Measurements from ENCODE around the gene PTPN13. TPM values are rescaled to one million over a fixed set of nuclear protein-coding genes. Genes with fewer than 3 reads are reported as not detected.

PTPN13 gene
- total RNA-seq, 1 experiment from 2014 or later = 107 TPM

GRCh38 chr4:86670756-86671155, 76.6 kb downstream of the PTPN13 start:
- CTCF ChIA-PET = no interaction called here
- TF ChIP-seq EZH2 (IDR thresholded peaks at IDR 0.05; ENCODE audit: borderline replicate concordance, low read depth, low read length, poor library complexity, severe bottlenecking) (no peak), CTCF (conservative IDR thresholded peaks at IDR 0.05; ENCODE audit: low read depth, low read length) (no peak)

GRCh38 chr4:86675548-86675947, 81.4 kb downstream of the PTPN13 start:
- peaks cover 13% of the 10 kb centered on the region for H3K4me1 ChIP-seq (ENCODE audit: insufficient read depth, low read length, poor library complexity, severe bottlenecking)
- H3K36me3 ChIP-seq (ENCODE audit: insufficient read depth, low read length, poor library complexity, severe bottlenecking) = peaks cover 33% of the 10 kb centered on the region
- no peak for TF ChIP-seq EZH2 (IDR thresholded peaks at IDR 0.05; ENCODE audit: borderline replicate concordance, low read depth, low read length, poor library complexity, severe bottlenecking)
- no peak for TF ChIP-seq CTCF (conservative IDR thresholded peaks at IDR 0.05; ENCODE audit: low read depth, low read length)
- ChIA-PET CTCF (no interaction called here), POLR2A (ENCODE audit: low non-redundant PET) (no interaction called here)
- no peak for DNase-seq (ENCODE audit: low spot score)
- no peak overlapping the region for H3K4me3 ChIP-seq (ENCODE audit: low read depth, low read length, poor library complexity, severe bottlenecking)
- H3K9me3 ChIP-seq (ENCODE audit: low read depth, low read length, poor library complexity, severe bottlenecking) = no peaks in the 10 kb centered on the region
- no peaks in the 10 kb centered on the region for H3K27me3 ChIP-seq (replicated peaks; ENCODE audit: insufficient read depth, low read depth, low read length, poor library complexity)
- no TSS peak for BruUV-seq (replicated peaks)
- intact Hi-C loops (cut with micrococcal nuclease; ENCODE audit: unreplicated experiment) = no loop called here
- no peak overlapping the region for H3K27ac ChIP-seq (ENCODE audit: low read depth, low read length, poor library complexity, severe bottlenecking)

More at GRCh38 chr4:86670756-86671155, 76.6 kb downstream of the PTPN13 start:
- POLR2A ChIA-PET (ENCODE audit: low non-redundant PET) = no interaction called here
- Histone ChIP-seq H3K36me3 (ENCODE audit: insufficient read depth, low read length, poor library complexity, severe bottlenecking) (peaks cover 24% of the 10 kb centered on the region), H3K27ac (ENCODE audit: low read depth, low read length, poor library complexity, severe bottlenecking) (no peak overlapping the region), H3K27me3 (replicated peaks; ENCODE audit: insufficient read depth, low read depth, low read length, poor library complexity) (no peaks in the 10 kb centered on the region), H3K4me1 (ENCODE audit: insufficient read depth, low read length, poor library complexity, severe bottlenecking) (peaks cover 6% of the 10 kb centered on the region), H3K4me3 (ENCODE audit: low read depth, low read length, poor library complexity, severe bottlenecking) (no peak overlapping the region), H3K9me3 (ENCODE audit: low read depth, low read length, poor library complexity, severe bottlenecking) (no peaks in the 10 kb centered on the region)
- intact Hi-C loops (cut with micrococcal nuclease; ENCODE audit: unreplicated experiment) = no loop called here
- no peak for DNase-seq (ENCODE audit: low spot score)
- BruUV-seq (replicated peaks) = no TSS peak

GRCh38 chr4:86678796-86679195, 84.7 kb downstream of the PTPN13 start:
- DNase-seq (ENCODE audit: low spot score) = no peak
- TF ChIP-seq EZH2 (IDR thresholded peaks at IDR 0.05; ENCODE audit: borderline replicate concordance, low read depth, low read length, poor library complexity, severe bottlenecking) = no peak
- TF ChIP-seq CTCF (conservative IDR thresholded peaks at IDR 0.05; ENCODE audit: low read depth, low read length) = no peak
- H3K4me3 ChIP-seq (ENCODE audit: low read depth, low read length, poor library complexity, severe bottlenecking) = no peak overlapping the region
- peaks cover 9% of the 10 kb centered on the region for H3K36me3 ChIP-seq (ENCODE audit: insufficient read depth, low read length, poor library complexity, severe bottlenecking)
- H3K27me3 ChIP-seq (replicated peaks; ENCODE audit: insufficient read depth, low read depth, low read length, poor library complexity) = no peaks in the 10 kb centered on the region
- ChIA-PET CTCF (no interaction called here), POLR2A (ENCODE audit: low non-redundant PET) (no interaction called here)
- H3K9me3 ChIP-seq (ENCODE audit: low read depth, low read length, poor library complexity, severe bottlenecking) = no peaks in the 10 kb centered on the region
- H3K27ac ChIP-seq (ENCODE audit: low read depth, low read length, poor library complexity, severe bottlenecking) = no peak overlapping the region
- peaks cover 13% of the 10 kb centered on the region for H3K4me1 ChIP-seq (ENCODE audit: insufficient read depth, low read length, poor library complexity, severe bottlenecking)
- intact Hi-C loops (cut with micrococcal nuclease; ENCODE audit: unreplicated experiment) = no loop called here
- BruUV-seq (replicated peaks) = no TSS peak
